Ecto neural progenitor cell (in vitro differentiated cells): ENCODE measurements around the gene SATB2.

Experiments
- DNase-seq: peaks from one replicate; pipeline ENCODE4 v3.0.0-alpha.2; 2018; ENCODE audit warnings: low spot score

Gene SATB2

GRCh38 chr2:199257261-199258224, 200.2 kb downstream of the SATB2 start:
- no peak for DNase-seq

DNA sequence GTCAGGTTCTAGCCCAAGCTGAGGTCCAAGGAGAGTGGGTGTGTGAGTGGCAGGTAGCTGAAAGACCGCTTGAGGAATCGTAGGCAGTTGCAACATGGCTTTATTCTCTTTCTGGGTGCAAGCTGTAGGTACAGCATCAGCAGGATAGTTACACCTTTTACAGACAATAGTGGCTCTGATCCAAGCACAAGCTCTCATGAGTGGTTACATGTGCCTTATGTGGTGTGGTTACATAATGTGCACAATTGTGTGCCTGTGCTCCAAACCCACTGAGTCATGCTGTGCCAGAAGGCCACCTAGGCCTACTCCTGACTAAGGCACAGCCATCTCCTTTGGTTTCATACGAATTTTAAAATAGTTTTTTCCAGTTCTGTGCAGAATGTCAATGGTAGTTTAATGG, 227.6 kb downstream of the SATB2 start:
- DNase-seq = no peak

- DNase-seq = no peak
Observed at GRCh38 chr2:199228887-199229819, 228.6 kb downstream of the SATB2 start.

DNA sequence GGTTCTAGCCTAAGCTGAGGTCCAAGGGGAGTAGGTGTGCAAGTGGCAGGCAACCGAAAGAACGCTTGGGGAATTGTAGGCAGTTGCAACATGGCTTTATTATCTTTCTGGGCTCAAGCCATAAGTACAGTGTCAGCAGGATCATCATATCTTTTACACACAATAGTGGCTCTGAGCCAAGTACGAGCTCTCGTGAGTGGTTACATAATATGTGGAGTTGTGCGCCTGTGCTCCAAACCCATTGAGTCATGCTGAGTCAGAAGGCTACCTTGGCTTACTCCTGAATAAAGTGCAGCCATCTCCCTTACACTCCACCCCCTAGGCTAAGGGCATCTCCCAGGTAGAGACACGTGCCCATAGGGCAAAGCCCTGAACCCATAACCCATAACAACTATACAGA, 233.9 kb downstream of the SATB2 start:
- no peak for DNase-seq

DNA sequence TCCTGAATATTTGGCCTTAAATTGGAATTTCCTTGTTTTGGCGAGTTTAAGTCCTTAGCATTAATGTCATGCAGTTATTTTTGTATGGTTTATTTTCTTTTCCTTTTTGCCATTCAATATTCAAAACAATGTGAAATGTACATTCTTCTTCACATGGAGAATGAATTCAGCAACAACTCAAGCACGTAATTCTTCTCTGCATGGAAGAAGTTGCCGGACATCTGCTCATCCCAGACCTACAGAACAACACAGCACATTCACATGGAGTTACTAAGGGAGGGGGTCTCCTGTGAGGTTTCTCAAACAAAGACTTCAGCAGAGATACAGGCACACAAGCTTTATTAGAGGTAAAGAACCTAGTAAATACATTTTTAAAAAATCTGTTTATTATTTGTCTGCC, 236.8 kb downstream of the SATB2 start:
- DNase-seq = no peak

- no peak for DNase-seq
Observed at GRCh38 chr2:199219551-199219950, 238.2 kb downstream of the SATB2 start.
